GM21360 (cell line): Measurements from ENCODE around the gene HOXA7.

Experiments used
- ATAC-seq: cut with Tn5 transposase; IDR thresholded peaks from one replicate; pipeline ENCODE4 v1.9.1; 2021; ENCODE audit warnings: mild to moderate bottlenecking, moderate library complexity; ENCODE audit not compliant: unreplicated experiment

The HOXA7 gene

GRCh38 chr7:27148756-27149641 is 7.5 kb downstream of the HOXA7 start:
- ATAC-seq, result no peak

DNA sequence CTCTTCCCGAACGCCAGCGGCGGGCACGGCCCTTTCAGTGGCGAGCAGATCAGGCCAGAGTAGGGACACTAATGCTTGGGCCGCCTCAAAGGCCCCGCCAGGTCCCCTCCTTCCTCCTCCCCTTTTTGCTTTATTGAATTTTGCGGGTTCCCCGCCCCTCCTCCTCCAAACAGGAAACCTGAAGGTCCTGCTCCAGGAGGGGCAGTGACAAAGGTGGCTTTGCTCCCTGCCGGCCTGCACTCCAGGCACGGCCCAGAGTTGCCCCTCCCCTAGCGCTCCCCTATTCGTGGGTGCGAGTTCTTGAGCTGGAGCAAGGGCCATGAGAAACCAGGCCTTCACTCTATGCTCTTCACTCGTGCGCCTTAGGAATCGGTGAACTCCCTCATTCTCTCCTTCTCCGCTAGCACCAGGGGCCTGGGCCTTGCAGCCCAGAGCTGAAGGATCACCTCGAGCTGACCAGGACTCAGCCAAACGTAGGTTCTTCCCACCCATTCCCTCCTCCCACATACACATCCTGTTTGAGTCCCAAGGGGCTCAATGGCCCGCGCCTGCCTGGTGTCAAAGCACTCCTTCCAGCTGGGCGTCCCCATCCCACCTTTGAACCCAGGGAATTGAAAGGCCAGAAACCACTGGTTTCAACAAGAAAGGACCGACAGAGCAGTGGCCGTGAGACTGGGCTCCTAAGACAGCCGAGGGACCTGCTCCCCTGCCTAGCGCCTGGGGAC is 8.3 kb downstream of the HOXA7 start:
- ATAC-seq, result no peak

DNA sequence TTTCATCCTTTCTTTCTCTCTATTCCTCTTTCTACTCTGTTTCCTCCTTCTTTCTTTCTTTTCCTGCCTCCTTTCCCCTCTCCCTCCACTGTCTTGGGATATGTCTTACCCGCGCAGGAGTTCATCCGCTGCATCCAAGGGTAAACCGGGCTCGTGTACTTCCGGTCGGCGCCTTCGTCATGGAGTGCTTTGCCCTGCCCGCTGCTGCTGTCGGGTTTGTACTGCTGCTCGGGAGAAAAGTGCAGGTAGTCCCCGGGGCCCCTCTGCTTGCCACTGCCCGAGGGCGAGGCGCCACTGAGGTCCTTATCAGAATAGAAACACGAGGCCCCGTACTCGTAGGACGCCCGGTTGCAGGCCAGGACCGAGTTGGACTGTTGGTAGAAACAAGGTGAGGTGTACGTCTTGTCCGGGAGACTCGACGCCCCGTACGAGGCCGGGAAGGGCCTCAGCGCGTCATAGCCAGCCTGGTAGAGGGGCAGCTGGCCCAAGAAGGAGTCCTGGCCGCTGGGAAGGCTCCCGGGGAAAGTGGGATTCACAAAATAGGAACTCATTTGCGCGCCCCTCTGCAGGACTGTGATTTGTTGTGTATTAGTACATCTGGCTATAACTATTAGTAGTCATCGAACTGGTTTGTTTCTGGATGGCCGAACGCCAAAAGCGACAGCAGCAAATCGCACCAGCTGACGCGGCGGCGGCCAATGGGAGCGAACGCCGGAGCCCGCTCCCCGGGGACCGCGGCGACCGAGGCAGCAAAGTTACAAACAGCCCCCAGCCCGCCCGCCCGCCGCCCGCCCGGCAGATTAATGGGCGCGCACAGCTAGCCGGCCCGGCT is 9.1 kb downstream of the HOXA7 start, which contains the start of gene HOXA6:
TSS of gene HOXA6 (minus strand) at position 576 of the 832 bp plus-strand sequence. CDS start at position 551, 25 bp downstream.
- no peak for ATAC-seq

DNA sequence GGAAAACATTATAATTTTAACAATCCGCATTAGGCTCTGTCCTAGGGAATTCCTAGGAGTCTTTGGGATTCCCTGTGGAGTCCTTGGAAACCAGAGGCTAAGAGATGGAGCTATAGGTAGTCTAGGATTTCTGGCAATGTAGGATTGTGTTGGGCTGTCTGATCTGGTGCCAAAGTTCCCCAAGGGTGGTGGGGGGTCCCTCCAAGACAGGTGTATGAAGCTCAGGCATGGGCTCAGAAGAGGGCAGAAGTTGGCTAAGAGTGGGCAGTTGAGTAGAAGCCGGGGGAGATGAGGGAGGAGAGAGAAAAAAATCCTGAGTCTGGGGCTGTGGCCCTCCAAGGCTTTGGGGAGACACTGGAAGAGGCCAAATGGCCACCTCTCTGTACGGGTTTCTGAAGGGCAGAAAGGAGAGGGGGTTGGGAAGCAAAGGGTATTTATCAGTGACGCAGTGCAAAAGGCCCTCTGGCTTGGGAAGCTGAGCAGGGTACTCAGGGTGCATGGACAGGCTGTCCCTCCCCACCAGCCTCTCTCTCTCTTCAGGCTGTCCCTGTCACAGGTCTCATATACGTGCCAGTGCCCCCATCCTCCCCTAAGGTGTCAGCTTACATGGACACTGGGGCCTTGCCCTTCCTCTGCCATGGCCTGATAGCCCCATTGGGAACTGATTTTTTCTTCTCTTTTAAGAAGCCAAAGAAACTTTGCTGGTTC is 9.8 kb downstream of the HOXA7 start:
- ATAC-seq, result no peak

- ATAC-seq, result no peak
Observed at GRCh38 chr7:27145914-27146412, 10.5 kb downstream of the HOXA7 start.

DNA sequence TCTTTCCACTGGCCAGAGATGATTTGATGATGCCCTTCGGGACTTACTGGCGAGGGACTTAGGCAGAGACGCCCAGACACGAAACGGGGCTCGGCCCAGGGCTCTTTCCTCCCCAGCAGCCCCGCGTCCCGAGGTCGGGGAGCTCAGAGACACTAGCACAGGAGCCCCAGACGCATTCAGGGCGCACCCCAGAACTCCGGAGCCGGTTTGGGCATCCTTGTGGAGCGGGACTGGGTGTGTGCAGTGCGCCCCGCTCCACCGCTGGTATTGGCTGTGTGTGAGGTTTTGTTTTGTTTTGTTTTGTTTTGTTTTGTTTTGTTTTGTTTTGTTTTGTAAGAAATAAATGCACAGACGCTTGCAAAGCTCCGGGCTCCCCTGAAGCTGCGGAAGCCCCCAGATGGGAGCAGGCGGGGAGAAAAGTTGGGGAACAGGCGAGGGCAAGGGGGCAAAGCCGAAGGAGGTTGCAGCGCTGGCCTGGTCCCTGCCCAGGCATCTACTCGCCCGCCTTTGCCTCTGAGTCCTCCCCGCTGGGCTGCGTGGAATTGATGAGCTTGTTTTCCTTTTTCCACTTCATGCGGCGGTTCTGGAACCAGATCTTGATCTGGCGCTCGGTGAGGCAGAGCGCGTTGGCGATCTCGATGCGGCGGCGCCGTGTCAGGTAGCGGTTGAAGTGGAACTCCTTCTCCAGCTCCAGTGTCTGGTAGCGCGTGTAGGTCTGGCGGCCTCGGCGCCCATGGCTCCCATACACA is 11.1 kb downstream of the HOXA7 start:
- ATAC-seq, result no peak

DNA sequence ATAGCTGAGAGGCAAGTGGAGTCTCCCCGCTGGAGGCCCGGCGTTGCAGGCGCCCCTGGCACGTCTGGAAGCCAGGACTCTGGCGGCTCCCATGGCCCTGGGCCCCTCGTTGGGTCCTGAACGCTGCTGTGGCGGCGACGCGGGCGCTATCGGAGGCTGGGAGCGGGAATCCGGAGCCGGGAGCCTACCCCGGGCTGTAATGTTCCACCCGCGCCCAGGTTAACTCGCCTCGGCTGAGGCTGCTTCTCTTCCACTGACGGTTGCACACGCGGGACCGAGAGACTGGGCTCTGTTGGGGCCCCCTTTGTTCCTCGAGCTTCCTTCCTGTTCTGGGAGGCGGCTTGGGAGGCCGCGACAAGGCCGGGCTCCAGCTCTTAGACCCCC is 11.7 kb downstream of the HOXA7 start:
- ATAC-seq, result no peak

DNA sequence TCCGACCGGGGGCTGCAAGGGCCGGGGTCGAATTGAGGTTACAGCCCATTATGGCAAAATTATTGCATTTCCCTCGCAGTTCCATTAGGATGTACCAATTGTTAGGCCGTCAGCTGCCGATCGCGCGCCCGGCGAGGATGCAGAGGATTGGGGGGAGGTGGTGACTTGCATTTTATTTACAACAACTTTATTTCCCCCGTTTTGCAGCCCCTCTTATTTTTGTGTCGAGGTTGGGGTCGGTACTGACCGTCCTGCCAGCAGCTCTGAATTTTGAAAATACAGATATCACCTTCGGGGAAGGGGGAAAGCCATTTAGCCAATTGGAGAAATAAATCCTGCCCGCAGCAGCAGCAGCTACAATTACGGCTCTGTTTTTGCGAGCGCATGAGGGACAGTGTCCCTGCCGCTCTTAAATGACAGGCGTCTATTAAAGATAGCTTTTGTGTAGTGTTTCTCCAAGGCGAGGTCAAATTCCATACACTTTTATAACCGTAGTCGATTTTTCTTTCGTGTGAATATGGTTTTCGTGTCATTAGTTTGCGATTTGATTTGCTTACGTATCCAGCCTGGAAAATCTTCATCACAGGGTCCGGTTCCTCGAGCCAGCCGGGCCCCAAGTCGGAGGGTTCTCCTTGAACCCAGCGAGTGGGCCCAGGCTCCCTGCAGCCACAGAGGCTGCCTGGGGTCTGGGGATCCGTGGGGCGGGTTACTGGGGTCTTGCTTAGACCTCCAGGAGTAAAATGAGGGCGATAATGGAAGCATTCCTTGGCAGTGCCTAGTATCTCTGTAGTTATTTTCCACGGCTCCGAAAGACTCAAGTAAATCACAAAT is 12.3 kb downstream of the HOXA7 start:
- no peak for ATAC-seq

GRCh38 chr7:27143023-27143949 is 13.2 kb downstream of the HOXA7 start, which contains the start of gene HOXA5:
Gene HOXA5, minus strand, starts transcription at chr7:27143681. Its CDS starts 74 bp downstream, at chr7:27143607.
- no peak for ATAC-seq

DNA sequence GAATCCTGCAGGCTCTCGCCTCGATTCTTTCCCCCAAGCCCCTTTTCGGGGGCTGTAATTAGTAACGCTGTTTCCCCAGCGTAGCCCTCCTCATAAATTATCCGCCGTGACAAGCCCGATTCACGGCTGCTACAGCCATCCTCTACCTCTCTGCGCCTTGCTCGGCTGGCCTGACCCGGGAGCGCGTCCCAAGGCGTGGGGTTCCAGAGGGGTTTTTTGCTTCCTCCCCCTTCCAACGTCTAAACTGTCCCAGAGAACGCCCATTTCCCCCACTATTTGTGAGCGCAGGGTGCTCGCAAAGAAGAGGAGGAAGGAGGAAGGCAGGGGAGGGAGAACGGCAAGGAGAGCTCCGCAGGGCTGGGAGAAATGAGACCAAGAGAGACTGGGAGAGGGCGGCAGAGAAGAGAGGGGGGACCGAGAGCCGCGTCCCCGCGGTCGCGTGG is 13.9 kb downstream of the HOXA7 start:
- ATAC-seq, result no peak

DNA sequence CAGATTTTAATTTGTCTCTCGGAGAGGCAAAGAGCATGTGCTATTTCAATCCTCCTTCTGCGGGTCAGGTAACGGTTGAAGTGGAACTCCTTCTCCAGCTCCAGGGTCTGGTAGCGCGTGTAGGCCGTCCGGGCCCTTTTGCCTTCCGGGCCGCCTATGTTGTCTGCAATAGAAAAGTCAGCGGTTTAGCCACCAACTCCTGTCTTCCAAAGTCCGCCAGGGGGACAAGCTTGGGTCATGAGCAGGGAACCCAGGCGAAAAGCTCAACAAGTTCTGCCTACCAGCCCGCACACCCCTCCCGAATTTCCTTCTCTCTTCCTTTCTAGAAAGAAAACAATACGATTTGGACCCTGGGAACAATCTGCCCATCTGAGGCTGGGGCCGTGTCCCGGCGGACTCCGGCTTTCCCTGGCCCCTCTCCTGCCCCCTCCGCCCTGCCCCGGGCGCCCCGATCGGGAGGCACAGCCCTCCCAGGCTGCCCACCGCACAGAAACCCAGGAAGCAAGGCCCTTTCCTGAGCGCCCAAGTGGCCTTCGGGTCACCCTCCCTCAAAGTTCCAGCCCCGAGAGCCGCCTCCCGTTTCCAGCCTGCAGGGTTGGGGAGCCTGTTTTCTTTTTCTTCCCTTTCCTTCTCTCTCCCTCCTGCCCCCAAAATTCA is 14.4 kb downstream of the HOXA7 start:
- ATAC-seq, result no peak

- ATAC-seq, result no peak
Observed at GRCh38 chr7:27141137-27141922, 15.1 kb downstream of the HOXA7 start.

DNA sequence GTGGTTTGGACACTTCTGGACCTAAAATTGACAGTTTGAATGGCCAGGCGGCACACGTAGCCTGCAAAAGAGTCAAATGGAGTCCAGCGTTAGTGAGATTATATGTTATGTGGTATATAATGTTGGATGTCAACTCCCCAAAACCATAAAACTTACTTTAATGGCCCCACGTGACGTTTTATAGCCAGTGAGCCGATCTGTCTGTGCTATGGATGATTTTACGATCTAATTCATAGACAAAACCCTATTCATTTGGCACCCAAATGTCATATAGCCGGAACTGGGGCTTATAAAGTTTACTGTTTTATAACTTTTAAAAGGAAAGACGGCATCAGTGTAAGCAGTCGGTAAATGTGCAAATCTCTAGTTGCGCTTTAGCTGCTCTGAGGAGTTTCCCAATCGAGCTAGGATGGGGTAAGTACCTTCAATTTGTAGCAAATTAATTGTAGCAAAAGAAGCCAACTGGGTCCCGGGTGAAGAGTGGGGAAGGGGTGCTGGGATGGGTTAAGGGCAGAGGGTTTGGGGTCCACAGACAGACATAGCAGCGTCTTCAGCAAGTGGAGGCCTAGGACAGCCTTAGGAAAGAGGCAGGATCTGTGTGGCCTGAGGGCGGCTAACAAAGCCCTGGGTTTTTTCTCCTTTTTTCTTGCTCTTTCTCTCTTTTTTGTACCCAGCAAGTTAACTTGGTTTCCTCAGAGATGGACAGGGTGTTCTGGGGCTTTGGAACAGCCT is 16.2 kb downstream of the HOXA7 start:
- no peak for ATAC-seq

DNA sequence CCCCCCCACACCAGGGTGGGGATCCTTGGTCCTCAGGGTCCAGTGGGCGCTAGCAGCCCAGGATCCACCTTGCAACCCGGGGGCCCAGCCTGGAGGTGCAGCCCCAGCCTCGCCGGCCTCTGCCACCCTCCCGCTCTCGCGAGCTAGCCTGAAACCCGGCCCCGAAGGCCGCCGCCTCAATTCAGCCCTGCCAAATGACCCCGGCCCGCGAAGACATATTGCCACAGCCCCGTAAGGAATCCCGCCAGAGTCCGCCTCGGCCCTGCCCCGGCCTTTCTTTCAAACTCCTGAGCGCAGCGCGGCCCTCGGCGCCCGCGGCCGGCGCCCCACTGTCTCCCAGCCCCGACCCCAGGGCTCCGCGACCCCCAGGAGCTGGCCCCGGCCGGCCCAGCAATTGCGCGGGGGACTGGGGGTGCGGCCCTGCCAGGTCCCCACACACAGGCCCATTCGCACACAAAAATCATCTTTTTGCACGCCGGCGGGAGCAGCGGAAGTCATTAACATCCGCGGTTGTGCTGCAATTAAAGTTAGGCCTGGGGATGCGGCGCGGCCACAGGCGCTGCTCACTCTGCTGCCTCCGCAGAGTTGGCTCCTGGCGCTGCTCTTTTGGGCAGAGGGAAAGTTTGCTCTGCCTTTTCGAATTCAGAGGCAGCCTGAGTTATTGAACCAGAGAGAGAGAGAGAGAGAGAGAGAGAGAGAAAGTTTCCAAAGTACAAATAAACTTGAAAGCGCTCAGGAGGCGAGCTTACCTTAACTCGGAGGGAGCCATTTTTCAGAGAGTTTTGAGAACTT is 16.9 kb downstream of the HOXA7 start:
- ATAC-seq, result no peak

DNA sequence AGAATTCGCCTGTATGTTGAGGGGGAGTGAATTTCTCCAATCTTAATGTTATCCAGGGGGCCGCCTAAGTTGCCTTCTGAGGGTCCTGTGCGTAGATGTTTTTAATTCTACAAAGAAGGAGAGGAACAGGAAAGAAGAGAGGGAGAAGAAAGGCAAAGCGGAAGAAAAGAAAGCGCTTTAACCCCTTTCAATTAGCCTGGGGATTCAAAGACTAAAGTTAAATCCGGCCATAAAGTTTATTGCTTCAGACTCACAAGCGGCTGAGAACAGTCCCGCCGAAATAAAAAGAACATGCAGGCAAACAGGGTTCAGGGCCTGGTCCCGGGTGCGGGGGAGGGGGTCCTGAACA is 17.5 kb downstream of the HOXA7 start:
- no peak for ATAC-seq
